Mesothelial cell of epicardium (in vitro differentiated cells): ENCODE results near the gene ITGA2B. TPM values are rescaled to one million over a fixed set of nuclear protein-coding genes. Genes with fewer than 3 reads are reported as not detected.

Experiments used
- DNase-seq, 2 experiments: peaks; one replicate each; pipeline ENCODE4 v3.0.0; 2021; ENCODE audit warnings: low spot score in 2 of 2; ENCODE audit not compliant: unreplicated experiment in 2 of 2
- H3K27ac Mint-ChIP-seq: 2 replicates; pipeline ENCODE4 v1.8.0; 2021; ENCODE audit warnings: mixed read lengths
- H3K27me3 Mint-ChIP-seq: 2 replicates; pipeline ENCODE4 v1.8.0; 2021; ENCODE audit warnings: low read depth, mixed read lengths
- H3K36me3 Mint-ChIP-seq: 2 replicates; pipeline ENCODE4 v1.8.0; 2021; ENCODE audit warnings: mixed read lengths
- H3K4me1 Mint-ChIP-seq: 2 replicates; pipeline ENCODE4 v1.8.0; 2021; ENCODE audit warnings: mixed read lengths
- H3K4me3 Mint-ChIP-seq: 2 replicates; pipeline ENCODE4 v1.8.0; 2021; ENCODE audit warnings: mild to moderate bottlenecking, moderate library complexity, mixed read lengths
- H3K9me3 Mint-ChIP-seq: 2 replicates; pipeline ENCODE4 v1.8.0; 2021; ENCODE audit warnings: mixed read lengths
- total RNA-seq: library from RNA; stranded (reverse); gene quantifications from 3 replicates; pipeline ENCODE4 v1.2.1, GENCODE V29; 2021
- TF ChIP-seq, protein P1 (sequence below): fragments of 200-600 bp; sonication (generic); IDR thresholded peaks from one replicate; pipeline ENCODE4 v1.5.0; 2021; ENCODE audit warnings: antibody characterized with exemption; ENCODE audit not compliant: unreplicated experiment

Gene ITGA2B
- total RNA-seq, 1 donor from 2014 or later: 15.9 TPM

DNA sequence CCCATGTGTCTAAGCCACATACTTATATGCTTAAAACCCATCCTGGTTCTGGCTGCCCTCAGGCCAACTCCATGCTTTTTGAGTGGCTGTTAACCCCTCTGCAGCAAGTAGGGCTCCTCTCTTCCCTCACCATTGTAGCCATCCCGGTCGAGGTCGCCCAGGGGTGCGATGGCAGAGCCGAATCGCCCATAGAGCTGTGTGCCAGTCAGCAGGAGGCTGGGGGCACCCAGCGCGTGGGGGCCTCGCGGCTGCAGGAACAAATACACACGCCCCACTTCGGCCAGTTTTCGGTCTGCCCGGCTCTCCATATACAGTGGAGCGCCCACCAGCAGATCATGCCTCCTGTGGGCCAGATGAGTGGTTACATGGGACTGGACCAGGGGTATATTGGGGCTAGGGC is 6.1 kb downstream of the ITGA2B start:
- Mint-ChIP-seq H3K27ac (no peak overlapping the region), H3K9me3 (no peaks in the 10 kb centered on the region), H3K27me3 (peaks cover 35% of the 10 kb centered on the region)

DNA sequence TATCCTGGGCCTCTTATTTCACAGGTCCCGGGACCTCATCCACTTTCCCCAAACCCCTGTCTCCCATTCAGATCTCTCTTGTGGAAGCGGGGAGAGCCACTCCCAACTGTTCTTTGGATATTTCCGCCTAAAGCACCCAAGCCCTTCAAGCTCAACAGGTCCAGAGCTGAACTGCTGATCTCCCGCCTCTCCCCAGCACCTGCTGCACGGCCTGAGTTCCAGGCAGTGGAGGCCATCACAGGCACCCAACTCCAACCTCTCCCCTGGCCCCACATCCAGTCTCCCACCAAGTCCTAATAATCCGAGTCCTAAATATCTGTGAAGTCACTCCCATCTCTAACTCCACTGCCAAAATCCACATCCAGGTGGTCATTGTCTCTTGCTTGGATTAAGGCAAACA is 6.5 kb downstream of the ITGA2B start:
- no peak for DNase-seq
- Mint-ChIP-seq H3K36me3 (no peaks in the 10 kb centered on the region), H3K27me3 (peaks cover 35% of the 10 kb centered on the region), H3K4me1 (peaks cover 13% of the 10 kb centered on the region), H3K9me3 (no peaks in the 10 kb centered on the region), H3K27ac (no peak overlapping the region), H3K4me3 (no peak overlapping the region)
- TF ChIP-seq, protein P1, sequence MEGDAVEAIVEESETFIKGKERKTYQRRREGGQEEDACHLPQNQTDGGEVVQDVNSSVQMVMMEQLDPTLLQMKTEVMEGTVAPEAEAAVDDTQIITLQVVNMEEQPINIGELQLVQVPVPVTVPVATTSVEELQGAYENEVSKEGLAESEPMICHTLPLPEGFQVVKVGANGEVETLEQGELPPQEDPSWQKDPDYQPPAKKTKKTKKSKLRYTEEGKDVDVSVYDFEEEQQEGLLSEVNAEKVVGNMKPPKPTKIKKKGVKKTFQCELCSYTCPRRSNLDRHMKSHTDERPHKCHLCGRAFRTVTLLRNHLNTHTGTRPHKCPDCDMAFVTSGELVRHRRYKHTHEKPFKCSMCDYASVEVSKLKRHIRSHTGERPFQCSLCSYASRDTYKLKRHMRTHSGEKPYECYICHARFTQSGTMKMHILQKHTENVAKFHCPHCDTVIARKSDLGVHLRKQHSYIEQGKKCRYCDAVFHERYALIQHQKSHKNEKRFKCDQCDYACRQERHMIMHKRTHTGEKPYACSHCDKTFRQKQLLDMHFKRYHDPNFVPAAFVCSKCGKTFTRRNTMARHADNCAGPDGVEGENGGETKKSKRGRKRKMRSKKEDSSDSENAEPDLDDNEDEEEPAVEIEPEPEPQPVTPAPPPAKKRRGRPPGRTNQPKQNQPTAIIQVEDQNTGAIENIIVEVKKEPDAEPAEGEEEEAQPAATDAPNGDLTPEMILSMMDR: no peak

More for the DNA sequence above, 6.1 kb downstream of the ITGA2B start:
- TF ChIP-seq, protein P1: no peak
- no peak overlapping the region for H3K4me3 Mint-ChIP-seq
- no peaks in the 10 kb centered on the region for H3K36me3 Mint-ChIP-seq
- no peak for DNase-seq
- H3K4me1 Mint-ChIP-seq: peaks cover 13% of the 10 kb centered on the region

DNA sequence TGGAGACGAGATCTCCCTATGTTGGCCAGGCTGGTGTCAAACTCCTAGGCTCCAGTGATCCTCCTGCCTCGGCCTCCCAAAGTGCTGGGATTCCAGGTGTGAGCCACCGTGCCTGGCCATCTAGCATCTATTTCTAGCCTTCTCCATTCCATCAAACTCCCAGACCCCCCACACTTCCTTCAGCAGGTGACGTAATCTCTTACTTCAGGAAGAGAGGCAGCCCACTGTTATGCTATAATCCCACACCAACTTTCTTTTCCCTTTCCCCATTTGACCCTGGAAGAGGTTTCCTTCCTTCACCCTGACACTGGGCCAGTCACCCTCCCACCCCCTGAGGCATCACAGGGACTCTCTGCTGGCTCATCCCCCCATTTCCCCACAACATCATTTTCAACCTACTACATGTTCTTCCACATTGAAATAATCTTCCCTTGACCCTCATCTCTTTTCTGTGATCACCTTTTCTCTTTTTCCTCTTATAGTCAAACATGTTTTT is 7.6 kb downstream of the ITGA2B start:
- Mint-ChIP-seq H3K27ac (no peak overlapping the region), H3K27me3 (peaks cover 34% of the 10 kb centered on the region), H3K4me3 (no peak overlapping the region), H3K36me3 (no peaks in the 10 kb centered on the region), H3K9me3 (no peaks in the 10 kb centered on the region), H3K4me1 (peaks cover 13% of the 10 kb centered on the region)
- DNase-seq: no peak
- TF ChIP-seq, protein P1: no peak

DNA sequence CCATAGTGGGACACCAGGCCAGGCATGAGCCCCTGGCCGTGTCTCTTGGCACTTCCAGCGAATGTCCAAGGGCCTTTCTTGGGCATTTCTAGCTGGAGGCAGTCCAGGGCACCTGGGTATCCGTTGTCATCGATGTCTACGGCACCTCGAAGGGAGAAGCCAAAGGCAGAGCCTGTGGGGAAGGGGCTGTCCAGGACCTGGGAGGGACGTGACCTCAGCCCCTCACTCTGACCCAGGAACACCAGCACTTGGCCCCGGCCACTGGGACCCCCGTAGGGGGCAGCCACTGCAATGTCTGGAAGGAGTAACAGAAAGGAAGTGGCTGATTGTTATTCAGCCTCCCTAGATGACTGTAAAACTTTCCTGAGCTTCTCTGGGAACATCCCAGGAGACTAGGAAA is 8.7 kb downstream of the ITGA2B start:
- Mint-ChIP-seq H3K27me3 (peaks cover 28% of the 10 kb centered on the region), H3K9me3 (no peaks in the 10 kb centered on the region), H3K4me1 (peaks cover 11% of the 10 kb centered on the region), H3K36me3 (no peaks in the 10 kb centered on the region), H3K27ac (no peak overlapping the region), H3K4me3 (no peak overlapping the region)
- DNase-seq: no peak
- TF ChIP-seq, protein P1: no peak

DNA sequence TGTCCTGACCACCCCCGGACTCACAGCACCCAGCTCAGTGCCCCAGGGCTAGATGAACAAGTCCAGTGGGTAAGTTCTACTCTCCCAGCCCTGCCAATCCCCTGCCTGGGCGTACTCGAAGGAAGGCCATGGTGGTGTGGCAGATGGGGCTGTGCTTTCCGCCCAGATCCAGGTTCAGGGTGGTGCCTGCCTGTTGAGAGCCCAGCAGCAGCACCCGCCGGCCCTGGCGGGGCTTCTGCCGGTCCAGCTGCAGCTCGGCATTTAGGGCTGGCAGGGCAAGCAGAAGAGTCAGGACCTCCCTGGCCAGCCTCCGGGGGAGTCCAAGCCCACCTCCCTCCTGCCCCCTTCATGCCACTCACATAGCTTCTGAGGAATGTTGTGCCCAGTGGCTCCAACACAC is 9.6 kb downstream of the ITGA2B start:
- no peaks in the 10 kb centered on the region for H3K9me3 Mint-ChIP-seq
- no peak overlapping the region for H3K4me3 Mint-ChIP-seq
- no peak for DNase-seq
- H3K27ac Mint-ChIP-seq: no peak overlapping the region
- no peaks in the 10 kb centered on the region for H3K36me3 Mint-ChIP-seq
- TF ChIP-seq, protein P1: no peak
- peaks cover 25% of the 10 kb centered on the region for H3K27me3 Mint-ChIP-seq
- peaks cover 9% of the 10 kb centered on the region for H3K4me1 Mint-ChIP-seq
